Measurements from ENCODE around the gene BLTP3B. TPM values are rescaled to one million over a fixed set of nuclear protein-coding genes. Genes with fewer than 3 reads are reported as not detected.
A peak's percentile ranks its signal among the peaks of the same experiment; 100 is the strongest.

The BLTP3B gene
- total and polyA plus RNA-seq, 2 experiments from 2014 or later: 14.1 to 21.9 TPM

DNA sequence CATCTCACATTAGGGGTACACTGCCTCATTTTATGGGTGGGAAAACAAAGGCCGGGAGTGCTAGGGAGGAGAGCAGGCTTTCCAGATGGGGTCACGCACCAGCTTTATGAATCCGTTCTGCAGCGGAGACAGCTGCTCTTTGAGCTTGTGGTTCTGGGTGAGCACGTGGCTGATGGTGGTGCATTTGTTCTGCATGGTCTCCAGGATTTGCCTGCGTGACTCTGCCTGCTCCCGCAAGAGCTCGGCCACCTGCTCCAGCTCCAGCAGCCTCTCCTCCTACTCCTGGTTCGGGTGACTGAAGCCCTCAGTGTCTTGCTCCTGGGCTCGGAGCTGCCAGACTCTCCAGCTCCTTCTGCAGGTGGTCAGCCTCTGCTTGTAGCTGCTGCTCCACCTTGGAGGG lies 23.6 kb upstream of the BLTP3B start:
- H3K27me3 ChIP-seq: no peaks in the 10 kb centered on the region
- H3K27ac ChIP-seq: no peak overlapping the region
- DNase-seq (ENCODE audit: low read depth in 1 of 2, low spot score in 1 of 2): no peak

DNA sequence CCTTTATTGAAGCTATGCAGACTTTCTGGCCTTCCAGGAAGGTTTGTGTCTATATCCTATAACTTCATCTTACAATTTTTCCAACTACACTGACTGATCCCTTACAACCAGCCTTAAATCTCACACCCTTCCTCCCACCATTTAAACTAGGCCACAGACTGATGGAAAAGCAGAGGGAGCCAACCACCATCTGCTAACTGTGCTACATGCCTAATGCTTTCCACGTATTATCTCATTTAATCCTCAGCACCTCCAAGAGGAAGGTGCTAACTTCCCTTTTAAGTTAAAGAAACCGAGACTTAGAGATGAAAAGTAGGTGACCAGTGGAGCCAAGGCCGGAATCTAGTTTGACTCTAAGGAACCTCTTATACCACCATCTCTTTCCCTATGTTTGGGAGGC lies 22.7 kb upstream of the BLTP3B start:
- no peaks in the 10 kb centered on the region for H3K27me3 ChIP-seq
- TF ChIP-seq CTCF (IDR thresholded peaks at IDR 0.05; ENCODE audit: low read depth, low read length): no peak
- H3K36me3 ChIP-seq: no peaks in the 10 kb centered on the region
- H3K4me3 ChIP-seq: no peak overlapping the region
- DNase-seq (ENCODE audit: low read depth in 1 of 2, low spot score in 1 of 2): no peak
- H3K9me3 ChIP-seq (ENCODE audit: low read depth): no peaks in the 10 kb centered on the region
- no peak overlapping the region for H3K27ac ChIP-seq
- peaks cover 4% of the 10 kb centered on the region for H3K4me1 ChIP-seq (ENCODE audit: low read depth)

More for the DNA sequence above, 23.6 kb upstream of the BLTP3B start:
- Histone ChIP-seq H3K4me1 (ENCODE audit: low read depth) (peaks cover 4% of the 10 kb centered on the region), H3K4me3 (no peak overlapping the region), H3K9me3 (ENCODE audit: low read depth) (no peaks in the 10 kb centered on the region), H3K36me3 (no peaks in the 10 kb centered on the region)
- no peak for TF ChIP-seq CTCF (IDR thresholded peaks at IDR 0.05; ENCODE audit: low read depth, low read length)

DNA sequence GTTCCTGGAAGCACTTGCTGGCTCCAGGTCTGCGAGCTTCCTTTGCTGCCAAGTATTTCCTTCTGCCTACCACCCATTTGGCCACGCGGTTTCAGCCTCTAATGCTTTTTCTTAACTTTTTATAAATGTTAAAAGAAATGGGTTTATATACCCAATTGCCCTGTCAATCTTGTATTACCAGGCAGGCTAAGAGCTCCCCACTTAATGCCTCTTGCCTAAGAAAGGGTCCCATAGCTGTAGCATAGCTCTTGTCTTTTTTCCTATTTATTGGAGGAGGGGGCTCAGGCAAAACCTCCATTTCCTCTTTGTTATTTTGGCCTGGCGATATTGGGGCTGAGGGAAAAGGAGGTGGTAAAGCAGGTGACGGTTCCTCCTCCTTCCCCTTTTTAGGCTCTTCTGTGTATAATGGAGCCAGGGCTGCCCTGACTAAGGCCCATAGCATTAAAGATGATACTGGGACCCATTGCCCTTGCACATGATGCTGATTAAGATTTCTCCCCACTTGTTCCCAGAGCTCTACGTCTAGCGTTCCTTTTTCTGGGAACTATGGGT lies 21.6 kb upstream of the BLTP3B start:
- H3K27ac ChIP-seq: no peak overlapping the region
- no peak for TF ChIP-seq CTCF (IDR thresholded peaks at IDR 0.05; ENCODE audit: low read depth, low read length)

GRCh38 chr12:100163416-100164152 lies 20.9 kb upstream of the BLTP3B start:
- Histone ChIP-seq H3K4me3 (peak overlapping the region; percentile 4), H3K36me3 (no peaks in the 10 kb centered on the region), H3K9me3 (ENCODE audit: low read depth) (no peaks in the 10 kb centered on the region), H3K4me1 (ENCODE audit: low read depth) (peaks cover 4% of the 10 kb centered on the region), H3K27ac (no peak overlapping the region), H3K27me3 (no peaks in the 10 kb centered on the region)
- peak; percentile 13 for TF ChIP-seq CTCF (IDR thresholded peaks at IDR 0.05; ENCODE audit: low read depth, low read length)
- DNase-seq (ENCODE audit: low read depth in 1 of 2, low spot score in 1 of 2): peak; percentile 64 to 91

More for the DNA sequence above, 21.6 kb upstream of the BLTP3B start:
- Histone ChIP-seq H3K4me1 (ENCODE audit: low read depth) (peaks cover 4% of the 10 kb centered on the region), H3K9me3 (ENCODE audit: low read depth) (no peaks in the 10 kb centered on the region), H3K27me3 (no peaks in the 10 kb centered on the region), H3K36me3 (no peaks in the 10 kb centered on the region), H3K4me3 (no peak overlapping the region)
- DNase-seq (ENCODE audit: low read depth in 1 of 2, low spot score in 1 of 2): no peak

DNA sequence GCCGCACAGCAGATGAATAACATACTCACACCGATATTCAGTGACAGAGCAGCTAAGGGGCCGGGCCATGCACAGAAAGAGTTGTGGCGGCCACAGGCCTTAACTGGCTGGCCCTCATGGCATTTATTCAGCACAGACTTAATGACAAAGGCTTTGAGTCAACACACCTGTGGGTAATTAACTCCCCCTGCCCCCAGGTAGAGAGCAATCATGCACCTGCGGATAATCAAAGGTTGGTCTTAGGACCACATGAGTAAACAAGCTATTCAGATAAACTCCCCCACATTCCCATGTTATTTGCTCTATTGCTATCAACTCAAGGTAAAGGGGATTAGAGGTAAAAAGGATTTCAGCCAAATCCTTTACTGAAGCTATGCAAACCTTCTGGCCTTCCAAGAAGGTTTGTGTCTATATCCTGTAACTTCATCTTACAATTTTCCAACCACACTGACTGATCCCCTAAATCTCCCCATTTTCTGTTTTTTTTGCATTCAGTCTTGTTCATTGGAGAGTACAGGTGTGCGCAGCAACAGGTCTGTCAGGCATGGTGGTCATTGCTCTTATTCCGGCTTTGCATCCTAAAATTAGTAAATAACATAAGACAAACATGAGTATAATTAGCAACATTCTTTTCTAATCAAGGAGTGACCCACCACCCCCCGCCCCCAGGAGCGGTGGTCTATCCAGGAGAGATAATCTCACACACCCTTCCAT lies 16.9 kb upstream of the BLTP3B start:
- no peak for TF ChIP-seq CTCF (IDR thresholded peaks at IDR 0.05; ENCODE audit: low read depth, low read length)
- no peaks in the 10 kb centered on the region for H3K9me3 ChIP-seq (ENCODE audit: low read depth)
- H3K4me3 ChIP-seq: no peak overlapping the region
- peaks cover 4% of the 10 kb centered on the region for H3K4me1 ChIP-seq (ENCODE audit: low read depth)
- no peaks in the 10 kb centered on the region for H3K36me3 ChIP-seq
- H3K27me3 ChIP-seq: no peaks in the 10 kb centered on the region
- DNase-seq (ENCODE audit: low read depth in 1 of 2, low spot score in 1 of 2): no peak
- H3K27ac ChIP-seq: no peak overlapping the region
